ENCODE data around the gene OSBPL7. TPM values are rescaled to one million over a fixed set of nuclear protein-coding genes. Genes with fewer than 3 reads are reported as not detected.
A peak's percentile ranks its signal among the peaks of the same experiment; 100 is the strongest.

OSBPL7 gene
- total and polyA plus RNA-seq, 2 of the 8 experiments (the other 6 are each of a cell fraction or from before 2014, with no cell fraction given): 7.2 to 8.9 TPM

DNA sequence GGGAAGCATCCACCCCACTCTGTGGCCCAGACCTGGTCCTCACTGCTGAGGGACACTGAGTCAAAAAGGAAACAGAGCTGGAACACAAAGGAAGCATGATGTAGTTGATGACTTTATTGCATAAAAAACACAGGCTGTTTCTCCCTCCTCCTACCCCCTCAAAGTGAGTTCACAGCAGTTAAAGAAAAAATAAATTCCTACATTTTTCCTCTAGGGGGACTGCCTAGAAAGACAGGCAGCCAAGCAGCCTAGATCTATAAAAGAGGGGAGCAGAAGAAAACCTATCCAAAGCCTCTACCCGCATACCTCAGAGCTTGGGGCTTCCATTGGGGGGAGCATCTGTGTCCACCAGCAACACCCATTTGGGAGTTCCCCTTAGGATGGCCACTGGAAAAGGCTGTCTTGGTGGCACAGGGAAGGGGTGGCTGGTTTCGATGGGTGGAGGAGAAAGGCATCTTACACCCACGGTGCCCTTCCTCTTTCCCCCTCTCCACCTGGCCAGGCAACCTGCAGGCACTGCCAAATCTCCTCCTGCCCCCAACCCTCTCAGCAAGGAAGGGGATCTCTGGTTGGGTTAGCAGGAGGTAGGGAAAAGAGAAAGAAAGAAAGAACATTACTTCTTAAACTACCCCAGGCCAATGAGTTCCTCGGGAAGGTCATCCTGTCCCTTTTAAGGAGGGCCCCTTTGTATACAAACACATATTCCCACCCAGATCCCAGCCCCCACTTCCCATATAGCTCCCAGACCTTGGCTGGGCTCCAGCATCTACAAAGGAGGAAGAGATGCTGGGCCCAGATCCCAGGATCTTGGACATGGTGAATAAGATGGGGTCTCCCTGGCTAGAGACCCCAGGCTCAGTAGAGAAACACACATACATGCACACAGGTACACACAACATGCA is 23.5 kb upstream of the OSBPL7 start:
- 0 out of 2 replicates have a peak overlapping the region, but pooled peaks have one; percentile 6 for H2BK15ac ChIP-seq (ENCODE audit: low read length)
- no peak overlapping the region for H4K91ac ChIP-seq (replicated peaks; ENCODE audit: insufficient read length, low read length)
- POLR2A ChIA-PET (ENCODE audit: partially characterized antibody): interaction anchor here (1.2 to 12.4 kb wide), 4 partner anchors 27 to 72 kb away, joined by 3 to 134 read pairs (median 10); partner anchors contain the start of gene SP2
- DNase-seq (ENCODE audit: low read depth in 1 of 2, low spot score in 2 of 2): no peak
- H4K8ac ChIP-seq (ENCODE audit: extremely low read depth, insufficient read depth, low read length): no peak overlapping the region
- no peak overlapping the region for H2AK5ac ChIP-seq (ENCODE audit: low read depth, low read length)
- no peak overlapping the region for H3K4me3 ChIP-seq (ENCODE audit: extremely low read depth in 1 of 4, insufficient read depth in 2 of 4, low read depth in 3 of 4, low read length in 4 of 4)
- peaks cover 0 to 32% (median 14%) of the 10 kb centered on the region in 4 experiments; a peak in 6 of 7 replicates for H3K4me1 ChIP-seq (replicated peaks in 1 of 4; ENCODE audit: control insufficient read depth in 3 of 4, insufficient read depth in 4 of 4, low read length in 3 of 4)
- no peak overlapping the region for H3K9ac ChIP-seq (replicated peaks in 1 of 4; ENCODE audit: extremely low read depth in 1 of 4, low read depth in 3 of 4, low read length in 3 of 4)
- 81% methylated on average over 3 of the region's 4 CpGs; no CpG with 5 or more reads in 1 of the 2 experiments for WGBS, 2 experiments (ENCODE audit: extremely low coverage in 1 of 2, insufficient coverage in 1 of 2, insufficient read length in 1 of 2, insufficient replicate concordance in 2 of 2, low coverage in 1 of 2, low lambda C conversion rate in 2 of 2, missing lambda C conversion rate in 1 of 2)
- no peak overlapping the region for H3K4ac ChIP-seq (replicated peaks; ENCODE audit: insufficient read length, low read depth, low read length)
- H3K27me3 ChIP-seq (replicated peaks in 1 of 4; ENCODE audit: control insufficient read depth in 3 of 4, extremely low read depth in 1 of 4, insufficient read depth in 3 of 4, low read length in 3 of 4): peaks cover 40 to 59% (median 52%) of the 10 kb centered on the region in 4 experiments
- H3K23me2 ChIP-seq (ENCODE audit: low read depth, low read length): peaks cover 9% of the 10 kb centered on the region; the same call in 1 of the 2 replicates
- no peaks in the 10 kb centered on the region for H3K79me2 ChIP-seq (ENCODE audit: control insufficient read depth in 1 of 2, insufficient read depth in 2 of 2, low read length in 2 of 2)
- no peak overlapping the region for H2BK120ac ChIP-seq (replicated peaks; ENCODE audit: low read depth, low read length)
- no peaks in the 10 kb centered on the region for H3K36me3 ChIP-seq (ENCODE audit: control insufficient read depth in 2 of 4, insufficient read depth in 4 of 4, low read length in 3 of 4)
- FAIRE-seq: no peak
- no peak overlapping the region for H3K56ac ChIP-seq (replicated peaks; ENCODE audit: insufficient read length, low read depth, low read length)
- no peak overlapping the region for H3K27ac ChIP-seq (ENCODE audit: low read depth, low read length)
- H3K18ac ChIP-seq (ENCODE audit: extremely low read depth, low read length): no peak overlapping the region; the same call in 1 of the 2 replicates
- 0 out of 2 replicates have a peak overlapping the region, but pooled peaks have one; percentile 83 for H2BK12ac ChIP-seq (ENCODE audit: low read depth, low read length)
- H3K14ac ChIP-seq (ENCODE audit: insufficient read length): no peak overlapping the region
- no peak overlapping the region for H4K5ac ChIP-seq (ENCODE audit: insufficient read length, low read depth, low read length)
- H2BK20ac ChIP-seq (ENCODE audit: low read length): no peak overlapping the region
- H4K20me1 ChIP-seq (replicated peaks in 1 of 2; ENCODE audit: control insufficient read depth in 1 of 2, insufficient read depth in 2 of 2, low read length in 2 of 2): peaks cover 2% of the 10 kb centered on the region in 2 experiments
- H3K79me1 ChIP-seq (ENCODE audit: low read depth, low read length): no peaks in the 10 kb centered on the region
- no peak overlapping the region for H3K4me2 ChIP-seq (ENCODE audit: insufficient read depth in 1 of 2, low read depth in 2 of 2, low read length in 2 of 2)
- no peak overlapping the region for H2AFZ ChIP-seq (ENCODE audit: low read length)
- no peak overlapping the region for H2BK5ac ChIP-seq (ENCODE audit: low read depth, low read length)
- CTCF ChIA-PET (ENCODE audit: partially characterized antibody): interaction anchor here (0.8 to 33.0 kb wide), 19 partner anchors 10 to 500 kb away, joined by 3 to 1206 read pairs (median 6); partner anchors contain the start of genes CDK5RAP3, OSBPL7, PNPO and PRR15L
- H3K23ac ChIP-seq (ENCODE audit: insufficient read length): no peak overlapping the region
- no peaks in the 10 kb centered on the region for H3K9me3 ChIP-seq (ENCODE audit: insufficient read depth in 2 of 2, low read depth in 1 of 2, low read length in 1 of 2)
- no peak for TF ChIP-seq KDM5A (IDR thresholded peaks at IDR 0.05; ENCODE audit: low read length)
- TF ChIP-seq BRCA1 (IDR thresholded peaks at IDR 0.05; ENCODE audit: low read depth, low read length): no peak
- TF ChIP-seq, protein P1, sequence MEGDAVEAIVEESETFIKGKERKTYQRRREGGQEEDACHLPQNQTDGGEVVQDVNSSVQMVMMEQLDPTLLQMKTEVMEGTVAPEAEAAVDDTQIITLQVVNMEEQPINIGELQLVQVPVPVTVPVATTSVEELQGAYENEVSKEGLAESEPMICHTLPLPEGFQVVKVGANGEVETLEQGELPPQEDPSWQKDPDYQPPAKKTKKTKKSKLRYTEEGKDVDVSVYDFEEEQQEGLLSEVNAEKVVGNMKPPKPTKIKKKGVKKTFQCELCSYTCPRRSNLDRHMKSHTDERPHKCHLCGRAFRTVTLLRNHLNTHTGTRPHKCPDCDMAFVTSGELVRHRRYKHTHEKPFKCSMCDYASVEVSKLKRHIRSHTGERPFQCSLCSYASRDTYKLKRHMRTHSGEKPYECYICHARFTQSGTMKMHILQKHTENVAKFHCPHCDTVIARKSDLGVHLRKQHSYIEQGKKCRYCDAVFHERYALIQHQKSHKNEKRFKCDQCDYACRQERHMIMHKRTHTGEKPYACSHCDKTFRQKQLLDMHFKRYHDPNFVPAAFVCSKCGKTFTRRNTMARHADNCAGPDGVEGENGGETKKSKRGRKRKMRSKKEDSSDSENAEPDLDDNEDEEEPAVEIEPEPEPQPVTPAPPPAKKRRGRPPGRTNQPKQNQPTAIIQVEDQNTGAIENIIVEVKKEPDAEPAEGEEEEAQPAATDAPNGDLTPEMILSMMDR (IDR thresholded peaks at IDR 0.05; ENCODE audit: control extremely low read depth in 1 of 3, insufficient read depth in 1 of 3, low read depth in 1 of 3, low read length in 3 of 3): peak in 2 of 3 experiments; percentile 38 to 42; a peak in 3 of 4 replicates
- TF ChIP-seq ASH2L (IDR thresholded peaks at IDR 0.05; ENCODE audit: low read length): no peak
- TF ChIP-seq NRF1 (IDR thresholded peaks at IDR 0.05; ENCODE audit: low read depth, low read length): no peak
- TF ChIP-seq RAD21 (IDR thresholded peaks at IDR 0.05 in 1 of 2, conservative IDR thresholded peaks at IDR 0.05 in 1 of 2; ENCODE audit: low read depth in 2 of 2, low read length in 2 of 2): 0 out of 4 replicates have a peak, but pooled peaks have one; percentile 6 to 17
- no peak for TF ChIP-seq RFX5 (IDR thresholded peaks at IDR 0.05; ENCODE audit: borderline replicate concordance, low read depth, low read length)
- TF ChIP-seq TBP (IDR thresholded peaks at IDR 0.05; ENCODE audit: low read depth, low read length): no peak
